ENCODE results near the gene NCAPH2. TPM values are rescaled to one million over a fixed set of nuclear protein-coding genes. Genes with fewer than 3 reads are reported as not detected.

Gene NCAPH2
- total and polyA plus RNA-seq, 9 of the 15 experiments (the other 6 are each of a cell fraction or from before 2014, with no cell fraction given), result 3.6 to 88.6 (median 32.4) TPM

- peak in 1 of 2 experiments; percentile 70; a peak in 1 of 4 replicates for TF ChIP-seq NONO (IDR thresholded peaks at IDR 0.05; ENCODE audit: low read depth in 2 of 2, low read length in 1 of 2)
- no peak for TF ChIP-seq USF1 (CRISPR knock-in tag; IDR thresholded peaks at IDR 0.05)
- TF ChIP-seq CREM (IDR thresholded peaks at IDR 0.05; ENCODE audit: low read depth), result peak; percentile 98
- peak; percentile 95 for TF ChIP-seq TBP (optimal IDR thresholded peaks at IDR 0.05; ENCODE audit: low read depth, low read length)
- TF ChIP-seq MAZ (CRISPR knock-in tag; conservative IDR thresholded peaks at IDR 0.05 in 1 of 2, IDR thresholded peaks at IDR 0.05 in 1 of 2), result peak; percentile 15 to 95; a peak in 2 of 4 replicates
- no peak for TF ChIP-seq CTCFL (IDR thresholded peaks at IDR 0.05; ENCODE audit: borderline replicate concordance, insufficient read depth, low read depth, low read length, poor library complexity, severe bottlenecking)
- TF ChIP-seq SIN3B (IDR thresholded peaks at IDR 0.05; ENCODE audit: low read depth), result peak; percentile 99
- no peak for TF ChIP-seq ZBTB43 (CRISPR knock-in tag; IDR thresholded peaks at IDR 0.05)
- peak; percentile 64 for TF ChIP-seq SP1 (CRISPR knock-in tag; IDR thresholded peaks at IDR 0.05)
- 0 out of 4 replicates have a peak, but pooled peaks of 1 of the 2 experiments have one; percentile 15 for TF ChIP-seq TRIM24 (IDR thresholded peaks at IDR 0.05)
- peak in 1 of 2 experiments; percentile 67; a peak in 1 of 4 replicates for TF ChIP-seq TBL1XR1 (IDR thresholded peaks at IDR 0.05; ENCODE audit: low read length in 2 of 2)
- TF ChIP-seq POLR3A (IDR thresholded peaks at IDR 0.05; ENCODE audit: borderline replicate concordance, extremely low read depth, insufficient read depth, insufficient read length), result no peak
- TF ChIP-seq PML (IDR thresholded peaks at IDR 0.05; ENCODE audit: low read length), result peak; percentile 70
- no peak for TF ChIP-seq HMBOX1 (IDR thresholded peaks at IDR 0.05)
- TF ChIP-seq TEAD2 (tag; IDR thresholded peaks at IDR 0.05), result no peak
- peak; percentile 36; the same call in 1 of the 2 replicates for TF ChIP-seq CTBP1 (IDR thresholded peaks at IDR 0.05; ENCODE audit: borderline replicate concordance)
- TF ChIP-seq ZNF639 (CRISPR knock-in tag; conservative IDR thresholded peaks at IDR 0.05 in 1 of 2, IDR thresholded peaks at IDR 0.05 in 1 of 2), result peak in 1 of 2 experiments; percentile 77; a peak in 1 of 4 replicates
- peak; percentile 94 for TF ChIP-seq TAF9B (IDR thresholded peaks at IDR 0.05; ENCODE audit: partially characterized antibody)
- TF ChIP-seq ZNF717 (CRISPR knock-in tag; IDR thresholded peaks at IDR 0.05), result no peak
- peak; percentile 86 to 89 for TF ChIP-seq NRF1 (conservative IDR thresholded peaks at IDR 0.05 in 1 of 2, IDR thresholded peaks at IDR 0.05 in 1 of 2)
These were observed at the start of gene NCAPH2 (continued) for GRCh38 chr22:50507991-50508884.
